ENCODE data around the gene PATL1. TPM values are rescaled to one million over a fixed set of nuclear protein-coding genes. Genes with fewer than 3 reads are reported as not detected.
"Not testable (repeated sequence)": the region's sequence is repeated elsewhere in the genome, so short reads cannot be mapped to it uniquely, and the experiment has no call there.

Gene PATL1
- total and polyA plus RNA-seq, 2 donors (not counting 1 experiment from before 2014, with no cell fraction given), result 40.8 to 45.0 TPM

- peaks cover 25% of the 10 kb centered on the region for H3K27me3 Mint-ChIP-seq
- intact Hi-C loops (cut with micrococcal nuclease), result no loop called here
Observed at GRCh38 chr11:59689015-59689414, 20.2 kb upstream of the PATL1 start.

GRCh38 chr11:59681260-59681725 lies 12.5 kb upstream of the PATL1 start:
- not testable (repeated sequence) for H3K9me3 Mint-ChIP-seq (ENCODE audit: insufficient read depth)
- intact Hi-C loops (cut with micrococcal nuclease), result loop anchor here (5.0 kb wide), 1 partner anchor 129 kb away; no protein-coding TSS in a partner anchor

More at GRCh38 chr11:59689015-59689414, 20.2 kb upstream of the PATL1 start:
- Mint-ChIP-seq H3K4me3 (no peak overlapping the region), H3K27ac (no peak overlapping the region), H3K4me1 (no peaks in the 10 kb centered on the region), H3K9me3 (ENCODE audit: insufficient read depth) (peaks cover 8% of the 10 kb centered on the region)
- H4K20me1 ChIP-seq (ENCODE audit: control insufficient read depth, insufficient read depth, low read length, poor library complexity, severe bottlenecking), result no peaks in the 10 kb centered on the region
- H3K4me2 ChIP-seq (replicated peaks; ENCODE audit: low read depth, low read length, poor library complexity, severe bottlenecking), result no peak overlapping the region
- H2AFZ ChIP-seq (ENCODE audit: insufficient read depth, low read depth, low read length, poor library complexity, severe bottlenecking), result no peak overlapping the region
- H3K4me3 ChIP-seq (ENCODE audit: control extremely low read depth in 1 of 5, extremely low read depth in 1 of 5, insufficient read depth in 1 of 5, low read depth in 2 of 5, low read length in 4 of 5), result no peak overlapping the region
- H3K27me3 ChIP-seq (replicated peaks in 1 of 4; ENCODE audit: control extremely low read depth in 1 of 4, control insufficient read depth in 3 of 4, insufficient read depth in 4 of 4, low read length in 3 of 4), result peaks cover 0 to 10% (median 2%) of the 10 kb centered on the region in 4 experiments
- no peak overlapping the region for H3K9ac ChIP-seq (ENCODE audit: low read length)
- H3K79me2 ChIP-seq (ENCODE audit: control insufficient read depth, insufficient read depth, low read length), result no peaks in the 10 kb centered on the region
- CTCF ChIA-PET, result interaction anchor here (2.0 kb wide), 1 partner anchor 151 kb away, joined by 4 read pairs; no protein-coding TSS in a partner anchor
- TF ChIP-seq CTCF (IDR thresholded peaks at IDR 0.05) (no peak), EZH2 (IDR thresholded peaks at IDR 0.05; ENCODE audit: borderline replicate concordance, insufficient read depth, low read depth, low read length, poor library complexity, severe bottlenecking) (no peak)
- WGBS (ENCODE audit: insufficient coverage), result no CpG with 5 or more reads among the region's 3 CpGs
- H3K4me1 ChIP-seq (ENCODE audit: control insufficient read depth in 2 of 2, insufficient read depth in 2 of 2, low read length in 2 of 2), result no peaks in the 10 kb centered on the region
- ATAC-seq (ENCODE audit: low read depth) (no peak), DNase-seq (no peak)
- POLR2A ChIA-PET, result interaction anchor here (0.7 kb wide), 1 partner anchor 116 kb away, joined by 3 read pairs; no protein-coding TSS in a partner anchor
- H3K36me3 ChIP-seq (replicated peaks in 1 of 2; ENCODE audit: control extremely low read depth in 1 of 2, control insufficient read depth in 1 of 2, extremely low read depth in 1 of 2, insufficient read depth in 2 of 2, low read length in 1 of 2), result no peaks in the 10 kb centered on the region
- peaks cover 2 to 15% (median 8%) of the 10 kb centered on the region in 3 donors for H3K9me3 ChIP-seq (ENCODE audit: control extremely low read depth in 1 of 3, control insufficient read depth in 2 of 3, insufficient read depth in 1 of 3, low read length in 2 of 3)
- no peak overlapping the region for H3K27ac ChIP-seq (ENCODE audit: low read length in 2 of 2)

More at GRCh38 chr11:59681260-59681725, 12.5 kb upstream of the PATL1 start:
- H3K27ac ChIP-seq (ENCODE audit: low read length in 2 of 2); DNase-seq; POLR2A ChIA-PET; H3K9ac ChIP-seq (ENCODE audit: low read length); H3K79me2 ChIP-seq (ENCODE audit: control insufficient read depth, insufficient read depth, low read length); H4K20me1 ChIP-seq (ENCODE audit: control insufficient read depth, insufficient read depth, low read length, poor library complexity, severe bottlenecking); H3K4me2 ChIP-seq (replicated peaks; ENCODE audit: low read depth, low read length, poor library complexity, severe bottlenecking); H3K4me3 Mint-ChIP-seq; H3K4me1 Mint-ChIP-seq; H3K4me3 ChIP-seq (ENCODE audit: control extremely low read depth in 1 of 5, extremely low read depth in 1 of 5, insufficient read depth in 1 of 5, low read depth in 2 of 5, low read length in 4 of 5); H2AFZ ChIP-seq (ENCODE audit: insufficient read depth, low read depth, low read length, poor library complexity, severe bottlenecking); ATAC-seq (ENCODE audit: low read depth); H3K9me3 ChIP-seq (ENCODE audit: control extremely low read depth in 1 of 3, control insufficient read depth in 2 of 3, insufficient read depth in 1 of 3, low read length in 2 of 3); H3K4me1 ChIP-seq (ENCODE audit: control insufficient read depth in 2 of 2, insufficient read depth in 2 of 2, low read length in 2 of 2); H3K27ac Mint-ChIP-seq; H3K27me3 ChIP-seq (replicated peaks in 1 of 4; ENCODE audit: control extremely low read depth in 1 of 4, control insufficient read depth in 3 of 4, insufficient read depth in 4 of 4, low read length in 3 of 4); H3K36me3 ChIP-seq (replicated peaks in 1 of 2; ENCODE audit: control extremely low read depth in 1 of 2, control insufficient read depth in 1 of 2, extremely low read depth in 1 of 2, insufficient read depth in 2 of 2, low read length in 1 of 2): not testable (repeated sequence)
- CTCF ChIA-PET, result interaction anchor here (0.8 to 1.8 kb wide), 4 partner anchors 16 to 153 kb away, joined by 3 to 12 read pairs (median 4); no protein-coding TSS in a partner anchor
- peaks cover 24% of the 10 kb centered on the region for H3K27me3 Mint-ChIP-seq
- 91% methylated on average over 7 of the region's 7 CpGs for WGBS (ENCODE audit: insufficient coverage)
